HEK293 (cell line): ENCODE data around the gene KRT13.

Source experiments
- CTCF ChIA-PET: fragments of 350-600 bp; formaldehyde crosslinking; extraction: SDS; loops from one replicate; lab custom pipeline; 2021; ENCODE audit warnings: antibody characterized with exemption; lab: Yijun Ruan, JAX
- POLR2A ChIA-PET: fragments of 300-600 bp; formaldehyde crosslinking; extraction: SDS; loops from one replicate; lab custom pipeline; 2020; ENCODE audit warnings: antibody characterized with exemption, inconsistent platforms; lab: Yijun Ruan, JAX
- H3K27ac ChIP-seq: fragments of 200-500 bp; sonication (Bioruptor generic); 2 replicates; pipeline ENCODE4 v1.5.1; 2014; ENCODE audit warnings: low read depth, low read length, control low read depth, inconsistent platforms; ENCODE audit errors: extremely low read depth
- H3K36me3 ChIP-seq, 2 experiments: fragments of 200-500 bp in 1 of 2; sonication (Bioruptor generic) in 1 of 2; 1 replicate in 1 of 2; 2 replicates in 1 of 2; pipeline ENCODE4 v1.5.1; 2014 to 2017; ENCODE audit warnings: inconsistent platforms in 2 of 2, low read length in 2 of 2; ENCODE audit not compliant: control insufficient read depth in 2 of 2, insufficient read depth in 1 of 2
- H3K4me1 ChIP-seq: fragments of 200-500 bp; sonication (Bioruptor generic); 2 replicates; pipeline ENCODE4 v1.5.1; 2014; ENCODE audit warnings: mild to moderate bottlenecking, low read length, inconsistent platforms; ENCODE audit not compliant: control insufficient read depth, insufficient read depth
- H3K4me3 ChIP-seq: 2 replicates; pipeline ENCODE4 v1.5.1; 2011; ENCODE audit warnings: low read depth, mild to moderate bottlenecking, control low read depth, low read length, moderate library complexity
- H3K9me3 ChIP-seq: fragments of 200-500 bp; sonication (Bioruptor generic); 2 replicates; pipeline ENCODE4 v1.5.1; 2014; ENCODE audit warnings: low read depth, low read length, inconsistent platforms; ENCODE audit not compliant: control insufficient read depth, insufficient read depth
- ATF2 ChIP-seq: fragments of 450-650 bp; formaldehyde crosslinking; IDR thresholded peaks from 2 replicates; pipeline ENCODE4 v1.5.1; 2016; ENCODE audit warnings: missing biosample characterization, missing genetic modification characterization, low read depth
- EGR2 ChIP-seq: fragments of 450-650 bp; formaldehyde crosslinking; IDR thresholded peaks from 2 replicates; pipeline ENCODE4 v1.5.1; 2016; ENCODE audit warnings: low read depth, missing biosample characterization, missing genetic modification characterization
- PRDM1 ChIP-seq: fragments of 450-650 bp; formaldehyde crosslinking; IDR thresholded peaks from 2 replicates; pipeline ENCODE4; 2016; ENCODE audit warnings: missing biosample characterization, missing genetic modification characterization
- SETDB1 ChIP-seq: IDR thresholded peaks from one replicate; pipeline ENCODE4 v1.6.1; 2017; ENCODE audit warnings: mild to moderate bottlenecking, low read length, moderate library complexity, mixed read lengths; ENCODE audit not compliant: insufficient read length
- ZNF114 ChIP-seq: fragments of 450-650 bp; formaldehyde crosslinking; IDR thresholded peaks from 2 replicates; pipeline ENCODE4 v1.5.0; 2017; ENCODE audit warnings: missing biosample characterization, missing genetic modification characterization
- ZNF138 ChIP-seq: fragments of 450-650 bp; formaldehyde crosslinking; IDR thresholded peaks from 2 replicates; pipeline ENCODE4 v1.5.1; 2016; ENCODE audit warnings: missing biosample characterization, missing genetic modification characterization, borderline replicate concordance
- ZNF26 ChIP-seq: fragments of 450-650 bp; formaldehyde crosslinking; IDR thresholded peaks from 2 replicates; pipeline ENCODE4 v1.5.1; 2016; ENCODE audit warnings: missing biosample characterization, missing genetic modification characterization
- ZNF311 ChIP-seq: fragments of 450-650 bp; formaldehyde crosslinking; IDR thresholded peaks from 2 replicates; pipeline ENCODE4 v1.5.1; 2017; ENCODE audit warnings: missing biosample characterization, missing genetic modification characterization, borderline replicate concordance
- ZNF473 ChIP-seq: fragments of 450-650 bp; formaldehyde crosslinking; IDR thresholded peaks from 2 replicates; pipeline ENCODE4 v1.5.1; 2017; ENCODE audit warnings: missing biosample characterization, missing genetic modification characterization
- ZNF600 ChIP-seq: fragments of 450-650 bp; formaldehyde crosslinking; IDR thresholded peaks from 2 replicates; pipeline ENCODE4 v1.5.1; 2016; ENCODE audit warnings: missing biosample characterization, missing genetic modification characterization
- ZNF621 ChIP-seq: fragments of 450-650 bp; formaldehyde crosslinking; IDR thresholded peaks from 2 replicates; pipeline ENCODE4 v1.5.1; 2017; ENCODE audit warnings: missing biosample characterization, missing genetic modification characterization
- ZNF629 ChIP-seq: fragments of 450-650 bp; formaldehyde crosslinking; IDR thresholded peaks from 2 replicates; pipeline ENCODE4 v1.5.1; 2017; ENCODE audit warnings: missing biosample characterization, missing genetic modification characterization
- ZNF660 ChIP-seq: fragments of 450-650 bp; IDR thresholded peaks from 2 replicates; pipeline ENCODE4 v1.5.1; 2018; ENCODE audit warnings: missing biosample characterization, mild to moderate bottlenecking, missing genetic modification characterization
- ZNF677 ChIP-seq: fragments of 450-650 bp; IDR thresholded peaks from 2 replicates; pipeline ENCODE4 v1.5.0; 2018; ENCODE audit warnings: missing biosample characterization, mild to moderate bottlenecking, missing genetic modification characterization, moderate library complexity
- ZNF692 ChIP-seq: fragments of 450-650 bp; formaldehyde crosslinking; IDR thresholded peaks from 2 replicates; pipeline ENCODE4 v1.5.1; 2016; ENCODE audit warnings: missing biosample characterization, missing genetic modification characterization
- ZNF707 ChIP-seq: fragments of 450-650 bp; formaldehyde crosslinking; IDR thresholded peaks from 2 replicates; pipeline ENCODE4 v1.5.1; 2016; ENCODE audit warnings: missing biosample characterization, missing genetic modification characterization
- ZNF837 ChIP-seq: fragments of 450-650 bp; formaldehyde crosslinking; IDR thresholded peaks from 2 replicates; pipeline ENCODE4 v1.5.1; 2016; ENCODE audit warnings: missing biosample characterization, missing genetic modification characterization
- ZSCAN4 ChIP-seq: fragments of 450-650 bp; formaldehyde crosslinking; IDR thresholded peaks from 2 replicates; pipeline ENCODE4 v1.5.1; 2017; ENCODE audit warnings: missing biosample characterization, missing genetic modification characterization
- TF ChIP-seq, protein P1 (sequence below): fragments of 450-650 bp; formaldehyde crosslinking; conservative IDR thresholded peaks from 2 replicates; pipeline ENCODE4 v1.5.1; 2016; ENCODE audit warnings: low read depth, missing biosample characterization, missing genetic modification characterization
- TF ChIP-seq, protein P2 (sequence below): fragments of 450-650 bp; formaldehyde crosslinking; IDR thresholded peaks from 2 replicates; pipeline ENCODE4 v1.5.1; 2016; ENCODE audit warnings: missing biosample characterization, missing genetic modification characterization
- TF ChIP-seq, protein P3 (sequence below): fragments of 450-650 bp; formaldehyde crosslinking; IDR thresholded peaks from 2 replicates; pipeline ENCODE4 v1.5.1; 2017; ENCODE audit warnings: missing biosample characterization, missing genetic modification characterization
- TF ChIP-seq, protein P4 (sequence below): fragments of 450-650 bp; formaldehyde crosslinking; IDR thresholded peaks from 2 replicates; pipeline ENCODE4 v1.5.1; 2016; ENCODE audit warnings: missing biosample characterization, missing genetic modification characterization

The KRT13 gene

DNA sequence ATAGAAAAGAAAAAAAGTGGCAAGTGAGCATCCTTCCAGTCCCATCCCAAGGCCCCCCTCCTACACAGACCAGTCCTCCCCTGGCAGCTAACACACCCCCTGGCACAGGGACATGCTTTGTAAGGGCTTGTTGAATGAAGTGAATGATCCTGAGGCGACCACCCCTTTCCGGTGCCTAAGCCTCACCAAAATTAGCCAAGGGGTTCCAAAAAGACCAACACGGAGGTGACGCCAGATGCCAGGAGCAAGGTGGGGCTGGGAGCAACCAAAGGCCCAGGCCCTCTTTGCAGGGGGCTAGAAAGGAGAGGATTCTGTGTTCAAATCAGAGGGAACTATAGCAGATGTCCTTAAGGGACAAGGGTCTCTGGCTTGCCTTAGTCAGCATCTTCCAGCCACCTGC is 30.0 kb downstream of the KRT13 start (continued):
- TF ChIP-seq, protein P1, sequence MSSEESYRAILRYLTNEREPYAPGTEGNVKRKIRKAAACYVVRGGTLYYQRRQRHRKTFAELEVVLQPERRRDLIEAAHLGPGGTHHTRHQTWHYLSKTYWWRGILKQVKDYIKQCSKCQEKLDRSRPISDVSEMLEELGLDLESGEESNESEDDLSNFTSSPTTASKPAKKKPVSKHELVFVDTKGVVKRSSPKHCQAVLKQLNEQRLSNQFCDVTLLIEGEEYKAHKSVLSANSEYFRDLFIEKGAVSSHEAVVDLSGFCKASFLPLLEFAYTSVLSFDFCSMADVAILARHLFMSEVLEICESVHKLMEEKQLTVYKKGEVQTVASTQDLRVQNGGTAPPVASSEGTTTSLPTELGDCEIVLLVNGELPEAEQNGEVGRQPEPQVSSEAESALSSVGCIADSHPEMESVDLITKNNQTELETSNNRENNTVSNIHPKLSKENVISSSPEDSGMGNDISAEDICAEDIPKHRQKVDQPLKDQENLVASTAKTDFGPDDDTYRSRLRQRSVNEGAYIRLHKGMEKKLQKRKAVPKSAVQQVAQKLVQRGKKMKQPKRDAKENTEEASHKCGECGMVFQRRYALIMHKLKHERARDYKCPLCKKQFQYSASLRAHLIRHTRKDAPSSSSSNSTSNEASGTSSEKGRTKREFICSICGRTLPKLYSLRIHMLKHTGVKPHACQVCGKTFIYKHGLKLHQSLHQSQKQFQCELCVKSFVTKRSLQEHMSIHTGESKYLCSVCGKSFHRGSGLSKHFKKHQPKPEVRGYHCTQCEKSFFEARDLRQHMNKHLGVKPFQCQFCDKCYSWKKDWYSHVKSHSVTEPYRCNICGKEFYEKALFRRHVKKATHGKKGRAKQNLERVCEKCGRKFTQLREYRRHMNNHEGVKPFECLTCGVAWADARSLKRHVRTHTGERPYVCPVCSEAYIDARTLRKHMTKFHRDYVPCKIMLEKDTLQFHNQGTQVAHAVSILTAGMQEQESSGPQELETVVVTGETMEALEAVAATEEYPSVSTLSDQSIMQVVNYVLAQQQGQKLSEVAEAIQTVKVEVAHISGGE = no peak
- TF ChIP-seq ZNF26 (tag by site-specific recombination) = no peak
- TF ChIP-seq, all 188 proteins: peak for 0

DNA sequence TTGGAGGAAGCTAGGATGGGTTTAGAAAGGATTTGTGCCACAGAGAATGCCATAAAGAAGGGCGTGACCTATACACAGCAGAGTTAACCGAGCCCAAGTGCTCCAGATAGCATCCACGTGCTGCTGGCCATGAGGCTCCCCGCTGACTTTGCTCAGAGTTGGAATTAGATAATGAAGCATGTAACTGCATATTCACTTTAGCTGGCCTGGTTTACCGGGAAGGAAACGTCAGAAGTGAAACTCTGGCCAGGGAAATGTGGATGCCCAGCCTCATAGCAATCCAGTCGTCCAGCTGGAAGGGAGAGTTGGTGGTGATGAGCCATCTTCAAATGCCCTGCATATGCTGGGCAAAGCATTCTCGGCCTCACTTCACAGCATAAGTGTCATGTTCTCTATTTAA is 30.5 kb downstream of the KRT13 start:
- POLR2A ChIA-PET = no interaction called here
- CTCF ChIA-PET = interaction anchor here (1.1 to 1.3 kb wide), 4 partner anchors 74 to 192 kb away, joined by 3 to 4 read pairs (median 3); no protein-coding TSS in a partner anchor
- H3K4me1 ChIP-seq = no peaks in the 10 kb centered on the region

More for the DNA sequence above, 30.5 kb downstream of the KRT13 start:
- H3K36me3 ChIP-seq = no peaks in the 10 kb centered on the region
- no peak for TF ChIP-seq ZNF677 (tag by site-specific recombination)
- no peak for TF ChIP-seq ZNF621 (tag by site-specific recombination)
- TF ChIP-seq ZNF660 (tag by site-specific recombination) = no peak
- no peak for TF ChIP-seq ZNF707 (tag by site-specific recombination)
- no peak for TF ChIP-seq ZNF311 (tag by site-specific recombination)
- TF ChIP-seq ZNF600 (tag by site-specific recombination) = no peak
- TF ChIP-seq, protein P2, sequence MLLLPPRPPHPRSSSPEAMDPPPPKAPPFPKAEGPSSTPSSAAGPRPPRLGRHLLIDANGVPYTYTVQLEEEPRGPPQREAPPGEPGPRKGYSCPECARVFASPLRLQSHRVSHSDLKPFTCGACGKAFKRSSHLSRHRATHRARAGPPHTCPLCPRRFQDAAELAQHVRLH (tag by site-specific recombination) = no peak
- TF ChIP-seq PRDM1 (tag by site-specific recombination) = no peak
- TF ChIP-seq, protein P3, sequence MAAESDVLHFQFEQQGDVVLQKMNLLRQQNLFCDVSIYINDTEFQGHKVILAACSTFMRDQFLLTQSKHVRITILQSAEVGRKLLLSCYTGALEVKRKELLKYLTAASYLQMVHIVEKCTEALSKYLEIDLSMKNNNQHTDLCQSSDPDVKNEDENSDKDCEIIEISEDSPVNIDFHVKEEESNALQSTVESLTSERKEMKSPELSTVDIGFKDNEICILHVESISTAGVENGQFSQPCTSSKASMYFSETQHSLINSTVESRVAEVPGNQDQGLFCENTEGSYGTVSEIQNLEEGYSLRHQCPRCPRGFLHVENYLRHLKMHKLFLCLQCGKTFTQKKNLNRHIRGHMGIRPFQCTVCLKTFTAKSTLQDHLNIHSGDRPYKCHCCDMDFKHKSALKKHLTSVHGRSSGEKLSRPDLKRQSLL = no peak
- TF ChIP-seq, protein P4, sequence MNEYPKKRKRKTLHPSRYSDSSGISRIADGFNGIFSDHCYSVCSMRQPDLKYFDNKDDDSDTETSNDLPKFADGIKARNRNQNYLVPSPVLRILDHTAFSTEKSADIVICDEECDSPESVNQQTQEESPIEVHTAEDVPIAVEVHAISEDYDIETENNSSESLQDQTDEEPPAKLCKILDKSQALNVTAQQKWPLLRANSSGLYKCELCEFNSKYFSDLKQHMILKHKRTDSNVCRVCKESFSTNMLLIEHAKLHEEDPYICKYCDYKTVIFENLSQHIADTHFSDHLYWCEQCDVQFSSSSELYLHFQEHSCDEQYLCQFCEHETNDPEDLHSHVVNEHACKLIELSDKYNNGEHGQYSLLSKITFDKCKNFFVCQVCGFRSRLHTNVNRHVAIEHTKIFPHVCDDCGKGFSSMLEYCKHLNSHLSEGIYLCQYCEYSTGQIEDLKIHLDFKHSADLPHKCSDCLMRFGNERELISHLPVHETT = no peak
- no peak for TF ChIP-seq ZNF473
- TF ChIP-seq ZNF837 (tag by site-specific recombination) = no peak
- TF ChIP-seq EGR2 (tag by site-specific recombination) = no peak
- TF ChIP-seq ZNF138 (tag by site-specific recombination) = no peak
- no peak for TF ChIP-seq ZNF692 (tag by site-specific recombination)
- no peak for TF ChIP-seq ZSCAN4 (tag by site-specific recombination)
- no peak for TF ChIP-seq ATF2 (tag by site-specific recombination)
- TF ChIP-seq ZNF629 = no peak
- no peak for TF ChIP-seq ZNF114 (tag by site-specific recombination)
- TF ChIP-seq SETDB1 = no peak
- H3K27ac ChIP-seq = no peak overlapping the region
- no peaks in the 10 kb centered on the region for H3K9me3 ChIP-seq
- no peak overlapping the region for H3K4me3 ChIP-seq
